Testis (tissue), 2 donors: Measurements from ENCODE around the gene CHRNE.

Source experiments
- POLR2A ChIP-seq: fragments of 450-650 bp; IDR thresholded peaks from one replicate; pipeline ENCODE4 v1.6.1; 2017; ENCODE audit warnings: antibody characterized with exemption, mild to moderate bottlenecking, moderate library complexity
- TF ChIP-seq, protein P1 (sequence below), 3 experiments: fragments of 450-650 bp in 2 of 3; fragments of 200-600 bp in 1 of 3; sonication (generic) in 1 of 3; IDR thresholded peaks; one replicate each; pipeline ENCODE4 v1.5.1; 2016 to 2019; ENCODE audit warnings: antibody characterized with exemption in 3 of 3, mild to moderate bottlenecking in 2 of 3, moderate library complexity in 1 of 3

DNA sequence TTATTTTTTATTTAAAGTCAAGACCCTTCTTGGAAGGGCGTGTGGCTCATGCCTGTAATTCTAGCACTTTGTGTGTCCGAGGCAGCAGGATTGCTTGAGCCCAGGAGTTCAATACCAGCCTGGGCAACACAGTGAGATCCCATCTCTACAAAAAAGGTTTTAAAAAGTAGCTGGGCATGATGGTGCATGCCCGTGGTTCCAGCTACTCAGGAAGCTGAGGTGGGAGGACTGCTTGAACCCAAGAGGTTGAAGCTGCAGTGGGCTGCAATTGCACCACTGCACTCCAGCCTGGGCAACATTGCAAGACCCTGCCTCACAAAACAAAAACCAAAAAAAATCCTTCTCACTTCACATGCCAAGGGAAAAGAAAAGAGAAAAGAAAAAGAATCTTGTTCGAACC lies 40.2 kb downstream of the CHRNE start:
- TF ChIP-seq, protein P1, sequence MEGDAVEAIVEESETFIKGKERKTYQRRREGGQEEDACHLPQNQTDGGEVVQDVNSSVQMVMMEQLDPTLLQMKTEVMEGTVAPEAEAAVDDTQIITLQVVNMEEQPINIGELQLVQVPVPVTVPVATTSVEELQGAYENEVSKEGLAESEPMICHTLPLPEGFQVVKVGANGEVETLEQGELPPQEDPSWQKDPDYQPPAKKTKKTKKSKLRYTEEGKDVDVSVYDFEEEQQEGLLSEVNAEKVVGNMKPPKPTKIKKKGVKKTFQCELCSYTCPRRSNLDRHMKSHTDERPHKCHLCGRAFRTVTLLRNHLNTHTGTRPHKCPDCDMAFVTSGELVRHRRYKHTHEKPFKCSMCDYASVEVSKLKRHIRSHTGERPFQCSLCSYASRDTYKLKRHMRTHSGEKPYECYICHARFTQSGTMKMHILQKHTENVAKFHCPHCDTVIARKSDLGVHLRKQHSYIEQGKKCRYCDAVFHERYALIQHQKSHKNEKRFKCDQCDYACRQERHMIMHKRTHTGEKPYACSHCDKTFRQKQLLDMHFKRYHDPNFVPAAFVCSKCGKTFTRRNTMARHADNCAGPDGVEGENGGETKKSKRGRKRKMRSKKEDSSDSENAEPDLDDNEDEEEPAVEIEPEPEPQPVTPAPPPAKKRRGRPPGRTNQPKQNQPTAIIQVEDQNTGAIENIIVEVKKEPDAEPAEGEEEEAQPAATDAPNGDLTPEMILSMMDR (IDR thresholded peaks at IDR 0.05), result no peak
- no peak for TF ChIP-seq POLR2A
